NCI-H2196 treated with DMSO at 0.1 percent for 48 hours (cell line): ENCODE measurements around the gene TMEM109.

Source experiments
- DNase-seq: peaks from one replicate; lab custom pipeline; 2025; ENCODE audit not compliant: unreplicated experiment; lab: John Stamatoyannopoulos, UW

TMEM109 gene

GRCh38 chr11:60939301-60939700 lies 25.3 kb downstream of the TMEM109 start:
- no peak for DNase-seq

GRCh38 chr11:60939855-60940254 lies 25.9 kb downstream of the TMEM109 start:
- DNase-seq = no peak

- DNase-seq = no peak
These were observed 27.6 kb downstream of the TMEM109 start for GRCh38 chr11:60941371-60942119.

GRCh38 chr11:60942219-60942618 lies 28.3 kb downstream of the TMEM109 start:
- DNase-seq = no peak

GRCh38 chr11:60942970-60943565 lies 29.1 kb downstream of the TMEM109 start:
- DNase-seq = peak; percentile 76

- no peak for DNase-seq
These were observed 30.7 kb downstream of the TMEM109 start for GRCh38 chr11:60944490-60945294.

GRCh38 chr11:60945295-60945667 lies 31.3 kb downstream of the TMEM109 start:
- DNase-seq = no peak

- DNase-seq = no peak
These were observed 32.8 kb downstream of the TMEM109 start for GRCh38 chr11:60946601-60947264.

GRCh38 chr11:60947700-60948099 lies 33.7 kb downstream of the TMEM109 start:
- DNase-seq = no peak

GRCh38 chr11:60948250-60948649 lies 34.3 kb downstream of the TMEM109 start:
- no peak for DNase-seq

GRCh38 chr11:60950024-60950423 lies 36.1 kb downstream of the TMEM109 start:
- no peak for DNase-seq

- no peak for DNase-seq
These were observed 37.1 kb downstream of the TMEM109 start for GRCh38 chr11:60950933-60951605.

GRCh38 chr11:60951606-60951903 lies 37.6 kb downstream of the TMEM109 start:
- no peak for DNase-seq

GRCh38 chr11:60951904-60952741 lies 38.2 kb downstream of the TMEM109 start, which contains the start of gene SLC15A3:
Gene SLC15A3 (minus strand): TSS chr11:60952176. CDS start chr11:60951551, 625 bp downstream.
- DNase-seq = no peak

GRCh38 chr11:60952742-60953170 lies 38.8 kb downstream of the TMEM109 start:
- DNase-seq = no peak

- DNase-seq = no peak
These were observed 39.8 kb downstream of the TMEM109 start for GRCh38 chr11:60953781-60954180.

GRCh38 chr11:60954421-60954820 lies 40.5 kb downstream of the TMEM109 start:
- no peak for DNase-seq

GRCh38 chr11:60955571-60955970 lies 41.6 kb downstream of the TMEM109 start:
- DNase-seq = no peak

GRCh38 chr11:60957188-60957587 lies 43.2 kb downstream of the TMEM109 start:
- no peak for DNase-seq

GRCh38 chr11:60959431-60959830 lies 45.5 kb downstream of the TMEM109 start:
- DNase-seq = no peak
